Breast epithelium (tissue), 3 donors: ENCODE data around the gene PSMB1.

Source experiments
- CTCF ChIP-seq, 3 donors: fragments of 450-650 bp; IDR thresholded peaks; one replicate each; pipeline ENCODE4 v1.5.1; 2016 to 2017; ENCODE audit warnings: antibody characterized with exemption in 3 of 3, mild to moderate bottlenecking in 3 of 3, moderate library complexity in 3 of 3
- POLR2A ChIP-seq: fragments of 450-650 bp; IDR thresholded peaks from one replicate; pipeline ENCODE4 v1.6.1; 2016; ENCODE audit warnings: antibody characterized with exemption, mild to moderate bottlenecking, moderate library complexity
- POLR2AphosphoS5 ChIP-seq, 3 donors: sonication (generic); formaldehyde crosslinking; IDR thresholded peaks; one replicate each; pipeline ENCODE4 v1.6.1; 2017; ENCODE audit warnings: antibody characterized with exemption in 3 of 3

GRCh38 chr6:170506446-170506845 lies 46.7 kb downstream of the PSMB1 start:
- TF ChIP-seq CTCF (IDR thresholded peaks at IDR 0.05): no peak
- TF ChIP-seq POLR2A: no peak
- TF ChIP-seq POLR2AphosphoS5 (IDR thresholded peaks at IDR 0.05): no peak
